Mesendoderm (in vitro differentiated cells): ENCODE results near the gene NEO1.

ENCODE experiments used
- DNase-seq: peaks from one replicate; pipeline ENCODE4 v3.0.0; 2013
- H2AK5ac ChIP-seq: 2 replicates; pipeline ENCODE4 v1.6.1; 2013; ENCODE audit warnings: low read length, inconsistent platforms
- H2BK120ac ChIP-seq: 2 replicates; pipeline ENCODE4 v1.6.1; 2013; ENCODE audit warnings: low read depth, mild to moderate bottlenecking, low read length, moderate library complexity, mixed read lengths
- H2BK15ac ChIP-seq: replicated peaks from 2 replicates; pipeline ENCODE4 v1.6.1; 2013; ENCODE audit warnings: low read depth, mild to moderate bottlenecking, moderate library complexity
- H2BK5ac ChIP-seq: 2 replicates; pipeline ENCODE4 v1.6.1; 2013; ENCODE audit warnings: low read length, inconsistent platforms
- H3K18ac ChIP-seq: 2 replicates; pipeline ENCODE4 v1.6.1; 2013; ENCODE audit warnings: mild to moderate bottlenecking, low read length, mixed read lengths
- H3K23ac ChIP-seq: one replicate; pipeline ENCODE4 v1.6.1; 2013; ENCODE audit warnings: low read length
- H3K27ac ChIP-seq: 2 replicates; pipeline ENCODE4 v1.5.1; 2013; ENCODE audit warnings: low read depth, mild to moderate bottlenecking, inconsistent platforms, low read length, moderate library complexity
- H3K27me3 ChIP-seq: 2 replicates; pipeline ENCODE4 v1.6.1; 2013; ENCODE audit warnings: low read length, control low read depth, mild to moderate bottlenecking, inconsistent platforms; ENCODE audit not compliant: insufficient read depth, poor library complexity
- H3K36me3 ChIP-seq: 2 replicates; pipeline ENCODE4 v1.6.1; 2013; ENCODE audit warnings: low read length, inconsistent platforms; ENCODE audit not compliant: control insufficient read depth, insufficient read depth
- H3K4ac ChIP-seq: one replicate; pipeline ENCODE4 v1.6.1; 2013; ENCODE audit warnings: low read depth, mild to moderate bottlenecking, low read length, moderate library complexity
- H3K4me1 ChIP-seq: 2 replicates; pipeline ENCODE4 v1.6.1; 2013; ENCODE audit warnings: low read depth, low read length, inconsistent platforms; ENCODE audit not compliant: control insufficient read depth
- H3K4me2 ChIP-seq: 2 replicates; pipeline ENCODE4 v1.6.1; 2013; ENCODE audit warnings: low read length
- H3K4me3 ChIP-seq: 2 replicates; pipeline ENCODE4 v1.5.1; 2013; ENCODE audit warnings: mild to moderate bottlenecking, low read length
- H3K56ac ChIP-seq: one replicate; pipeline ENCODE4 v1.6.1; 2013; ENCODE audit warnings: low read length
- H3K79me1 ChIP-seq: 2 replicates; pipeline ENCODE4 v1.6.1; 2013; ENCODE audit warnings: low read length, inconsistent platforms
- H3K79me2 ChIP-seq: 2 replicates; pipeline ENCODE4 v1.6.1; 2013; ENCODE audit warnings: mild to moderate bottlenecking, low read length; ENCODE audit not compliant: control insufficient read depth, insufficient read depth
- H3K9ac ChIP-seq: 2 replicates; pipeline ENCODE4 v1.6.1; 2013; ENCODE audit warnings: low read length, inconsistent platforms
- H4K5ac ChIP-seq: one replicate; pipeline ENCODE4 v1.6.1; 2013; ENCODE audit warnings: low read length
- H4K8ac ChIP-seq: one replicate; pipeline ENCODE4 v1.6.1; 2013; ENCODE audit warnings: low read depth, mild to moderate bottlenecking, control low read depth, low read length, moderate library complexity
- WGBS: extraction: QIAGEN DNeasy Blood & Tissue Kit; methylation state at CpG from one replicate; pipeline ENCODE4 v1.1.7; 2013; ENCODE audit warnings: low lambda C conversion rate, missing lambda C conversion rate; ENCODE audit not compliant: insufficient coverage; ENCODE audit errors: extremely low coverage; 5-methylcytosine and 5-hydroxymethylcytosine counted together

The NEO1 gene

DNA sequence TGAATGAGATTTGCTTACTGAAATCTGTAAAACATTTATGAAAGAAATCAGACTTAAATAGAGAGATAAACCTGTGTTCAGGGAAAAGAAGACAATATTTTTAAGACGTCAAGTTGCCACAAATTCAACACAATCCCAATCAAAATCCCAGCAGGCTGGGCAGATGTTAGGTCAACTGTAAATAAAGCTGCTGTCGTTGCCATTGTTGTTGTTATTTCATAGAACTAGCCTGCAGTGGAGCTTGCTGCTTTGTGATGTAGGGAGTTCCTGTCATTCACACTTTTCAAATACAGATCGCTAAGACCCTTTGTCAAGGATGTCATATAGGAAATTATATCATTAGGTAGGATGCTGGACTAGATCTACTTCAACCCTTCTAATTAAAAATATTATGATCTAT is 123.1 kb downstream of the NEO1 start:
- Histone ChIP-seq H3K4ac (no peak overlapping the region), H4K5ac (no peak overlapping the region), H3K4me3 (no peak overlapping the region), H3K27me3 (no peaks in the 10 kb centered on the region), H2AK5ac (no peak overlapping the region), H3K18ac (no peak overlapping the region), H3K79me1 (no peaks in the 10 kb centered on the region), H2BK5ac (no peak overlapping the region), H3K56ac (no peak overlapping the region), H3K36me3 (peaks cover 1% of the 10 kb centered on the region), H2BK15ac (no peak overlapping the region), H3K4me1 (no peaks in the 10 kb centered on the region), H3K79me2 (no peaks in the 10 kb centered on the region), H3K27ac (no peak overlapping the region), H4K8ac (no peak overlapping the region), H3K4me2 (no peak overlapping the region), H3K9ac (no peak overlapping the region), H3K23ac (no peak overlapping the region), H2BK120ac (no peak overlapping the region)
- no CpG with 5 or more reads among the region's 3 CpGs for WGBS
- DNase-seq: no peak

DNA sequence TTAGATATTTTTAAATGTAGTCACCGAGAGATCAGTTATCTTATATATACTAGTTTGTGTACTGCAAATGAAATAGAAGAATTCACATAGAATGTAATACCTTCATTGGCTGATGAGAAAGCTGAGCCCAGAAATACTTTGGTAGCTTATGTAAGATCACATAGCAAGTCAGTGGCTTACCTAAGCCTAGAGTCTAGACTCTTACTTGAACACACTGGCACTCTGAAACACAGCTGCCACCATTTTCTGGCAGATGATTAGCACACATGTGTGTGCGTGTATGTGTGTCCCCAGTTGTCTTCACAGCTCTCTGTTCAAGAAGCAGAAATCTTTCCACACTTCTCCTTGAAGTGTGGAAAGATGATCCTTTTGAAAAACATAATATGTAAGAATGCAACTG is 124.3 kb downstream of the NEO1 start:
- Histone ChIP-seq H3K36me3 (peaks cover 1% of the 10 kb centered on the region), H3K18ac (no peak overlapping the region), H2BK5ac (no peak overlapping the region), H3K79me2 (no peaks in the 10 kb centered on the region), H3K23ac (no peak overlapping the region), H3K4me2 (no peak overlapping the region), H3K27ac (no peak overlapping the region), H3K4me3 (no peak overlapping the region), H3K56ac (no peak overlapping the region), H4K5ac (no peak overlapping the region), H2BK120ac (no peak overlapping the region), H2AK5ac (no peak overlapping the region), H3K9ac (no peak overlapping the region), H3K79me1 (no peaks in the 10 kb centered on the region), H3K4ac (no peak overlapping the region), H3K27me3 (no peaks in the 10 kb centered on the region), H3K4me1 (no peaks in the 10 kb centered on the region), H2BK15ac (no peak overlapping the region), H4K8ac (no peak overlapping the region)
- no peak for DNase-seq
- no CpG with 5 or more reads among the region's 2 CpGs for WGBS

DNA sequence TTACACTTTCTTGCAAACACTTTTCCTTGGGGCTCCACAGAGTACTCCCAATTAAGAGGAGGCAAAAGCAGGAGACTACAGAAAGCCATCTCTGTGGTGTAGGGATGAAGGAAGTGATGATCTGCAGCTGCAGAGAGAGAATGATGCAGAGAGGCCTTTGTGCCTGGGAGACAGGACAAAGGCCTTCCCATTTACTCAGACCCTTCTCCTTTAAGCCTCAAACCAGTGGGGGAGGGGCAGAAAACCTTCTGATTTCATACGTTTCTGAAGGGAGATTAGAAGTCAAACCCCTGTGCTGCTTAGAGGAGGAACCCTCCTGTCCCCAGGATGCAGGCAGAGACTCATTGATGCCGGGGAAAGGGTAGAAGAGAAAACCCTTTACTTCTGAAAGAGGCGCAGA is 130.8 kb downstream of the NEO1 start:
- H3K27ac ChIP-seq: no peak overlapping the region
- peaks cover 1% of the 10 kb centered on the region for H3K36me3 ChIP-seq
- no peaks in the 10 kb centered on the region for H3K4me1 ChIP-seq
- H4K5ac ChIP-seq: no peak overlapping the region
- H3K9ac ChIP-seq: no peak overlapping the region
- H3K27me3 ChIP-seq: no peaks in the 10 kb centered on the region
- H3K4ac ChIP-seq: no peak overlapping the region
- H2BK15ac ChIP-seq: no peak overlapping the region
- H3K23ac ChIP-seq: no peak overlapping the region
- H3K18ac ChIP-seq: no peak overlapping the region
- no peak overlapping the region for H2AK5ac ChIP-seq
- H3K4me3 ChIP-seq: no peak overlapping the region
- H3K79me2 ChIP-seq: no peaks in the 10 kb centered on the region
- no CpG with 5 or more reads among the region's 3 CpGs for WGBS
- no peaks in the 10 kb centered on the region for H3K79me1 ChIP-seq
- H2BK120ac ChIP-seq: no peak overlapping the region
- no peak overlapping the region for H3K4me2 ChIP-seq
- peak; percentile 44 for DNase-seq
- no peak overlapping the region for H3K56ac ChIP-seq
- no peak overlapping the region for H4K8ac ChIP-seq
- H2BK5ac ChIP-seq: no peak overlapping the region

GRCh38 chr15:73190189-73190601 is 137.9 kb downstream of the NEO1 start:
- Histone ChIP-seq H3K4ac (no peak overlapping the region), H2AK5ac (no peak overlapping the region), H4K5ac (no peak overlapping the region), H3K27ac (no peak overlapping the region), H3K4me2 (no peak overlapping the region), H3K36me3 (no peaks in the 10 kb centered on the region), H3K4me3 (no peak overlapping the region), H3K79me2 (no peaks in the 10 kb centered on the region), H3K23ac (no peak overlapping the region), H2BK120ac (no peak overlapping the region), H2BK5ac (no peak overlapping the region), H3K9ac (no peak overlapping the region), H3K18ac (no peak overlapping the region), H3K4me1 (no peaks in the 10 kb centered on the region), H2BK15ac (no peak overlapping the region), H3K56ac (no peak overlapping the region), H3K79me1 (no peaks in the 10 kb centered on the region), H4K8ac (no peak overlapping the region), H3K27me3 (no peaks in the 10 kb centered on the region)
- DNase-seq: no peak
- no CpG with 5 or more reads among the region's 2 CpGs for WGBS

- no peak overlapping the region for H2BK120ac ChIP-seq
- no peak overlapping the region for H2BK5ac ChIP-seq
- no peaks in the 10 kb centered on the region for H3K79me2 ChIP-seq
- no CpG with 5 or more reads among the region's 1 CpG for WGBS
- H3K4me3 ChIP-seq: no peak overlapping the region
- H3K79me1 ChIP-seq: no peaks in the 10 kb centered on the region
- H3K4me1 ChIP-seq: no peaks in the 10 kb centered on the region
- H3K27me3 ChIP-seq: no peaks in the 10 kb centered on the region
- no peak overlapping the region for H3K18ac ChIP-seq
- no peak overlapping the region for H3K4me2 ChIP-seq
- no peak overlapping the region for H3K4ac ChIP-seq
- no peak for DNase-seq
- H4K5ac ChIP-seq: no peak overlapping the region
- H2AK5ac ChIP-seq: no peak overlapping the region
- no peak overlapping the region for H3K9ac ChIP-seq
- H2BK15ac ChIP-seq: no peak overlapping the region
- no peak overlapping the region for H4K8ac ChIP-seq
- H3K27ac ChIP-seq: no peak overlapping the region
- H3K56ac ChIP-seq: no peak overlapping the region
- no peaks in the 10 kb centered on the region for H3K36me3 ChIP-seq
- H3K23ac ChIP-seq: no peak overlapping the region
These were observed 142.9 kb downstream of the NEO1 start for GRCh38 chr15:73195166-73195565.

GRCh38 chr15:73196113-73196512 is 143.8 kb downstream of the NEO1 start:
- Histone ChIP-seq H4K8ac (no peak overlapping the region), H3K18ac (no peak overlapping the region), H3K4ac (no peak overlapping the region), H3K27me3 (no peaks in the 10 kb centered on the region), H3K9ac (no peak overlapping the region), H2AK5ac (no peak overlapping the region), H3K79me1 (no peaks in the 10 kb centered on the region), H3K23ac (no peak overlapping the region), H2BK5ac (no peak overlapping the region), H3K4me3 (no peak overlapping the region), H3K79me2 (no peaks in the 10 kb centered on the region), H3K36me3 (no peaks in the 10 kb centered on the region), H3K27ac (no peak overlapping the region), H2BK120ac (no peak overlapping the region), H2BK15ac (no peak overlapping the region), H3K4me1 (no peaks in the 10 kb centered on the region), H3K56ac (no peak overlapping the region), H4K5ac (no peak overlapping the region), H3K4me2 (no peak overlapping the region)
- no CpG with 5 or more reads among the region's 2 CpGs for WGBS
- peak; percentile 34 for DNase-seq
